Ovary (tissue), 9 donors: ENCODE data around the gene CEND1. TPM values are rescaled to one million over a fixed set of nuclear protein-coding genes. Genes with fewer than 3 reads are reported as not detected.

ENCODE experiments used
- DNase-seq, 5 donors: peaks; one replicate each; pipeline ENCODE4 v3.0.0-alpha.2; 2019 to 2020
- H3K27ac ChIP-seq, 2 donors: fragments of 200-600 bp; one replicate each; pipeline versions ENCODE4 v1.5.1 to v1.8.0; 2019 to 2022
- H3K27me3 ChIP-seq: fragments of 200-600 bp; one replicate; pipeline ENCODE4 v1.8.0; 2022
- H3K36me3 ChIP-seq: fragments of 200-600 bp; sonication (generic); one replicate; pipeline ENCODE4 v1.5.1; 2019
- H3K4me1 ChIP-seq: one replicate; pipeline ENCODE4 v1.8.1; 2013; ENCODE audit warnings: mild to moderate bottlenecking, moderate library complexity; ENCODE audit not compliant: insufficient read depth
- H3K4me3 ChIP-seq: fragments of 200-600 bp; sonication (generic); one replicate; pipeline ENCODE4 v1.5.1; 2017
- H3K9me3 ChIP-seq, 2 donors: fragments of 200-600 bp in 1 of 2; sonication (generic) in 1 of 2; one replicate each; pipeline versions ENCODE4 v1.5.1 to v1.8.1; 2013 to 2019; ENCODE audit warnings: mild to moderate bottlenecking in 1 of 2, moderate library complexity in 1 of 2
- CTCF ChIP-seq, 3 donors: fragments of 450-650 bp in 2 of 3; fragments of 200-600 bp in 1 of 3; IDR thresholded peaks; one replicate each; pipeline versions ENCODE4 v1.5.1 to v1.8.0; 2016 to 2022; ENCODE audit warnings: antibody characterized with exemption in 3 of 3, mild to moderate bottlenecking in 1 of 3
- EP300 ChIP-seq: sonication (generic); formaldehyde crosslinking; IDR thresholded peaks from one replicate; pipeline ENCODE4 v1.6.1; 2017; ENCODE audit warnings: antibody characterized with exemption
- POLR2A ChIP-seq: fragments of 450-650 bp; IDR thresholded peaks from one replicate; pipeline ENCODE4 v1.6.1; 2017; ENCODE audit warnings: antibody characterized with exemption, mild to moderate bottlenecking, moderate library complexity
- WGBS, 3 donors: extraction: QIAGEN DNeasy Blood & Tissue Kit in 1 of 3; methylation state at CpG; one replicate each; pipeline versions ENCODE4 v1.1.5 to v1.1.7; 2013 to 2017; 5-methylcytosine and 5-hydroxymethylcytosine counted together
- intact Hi-C, 4 donors: fragments of 100-400 bp; cut with DNase I; formaldehyde crosslinking; loops; one replicate each; pipeline versions ENCODE4 v1.11.0 to v1.15.1; 2022 to 2023
- polyA plus RNA-seq, 2 donors: library from polyadenylated mRNA; stranded (reverse); fragments of 200-250 nt in 1 of 2; fragments of 350-450 nt in 1 of 2; fragmentation: Illumina TruSeq in 1 of 2; extraction: RNeasy Lipid Tissue Mini Kit (QIAGEN cat#74804) in 1 of 2; gene quantifications; one replicate each; pipeline ENCODE4 v1.2.3, GENCODE V29; 2013 to 2014
- total RNA-seq, 7 donors: library from RNA; depleted of rRNA in 2 of 7; stranded (reverse); fragments of >200 nt in 2 of 7; fragmentation: NEBNext Ultra II Directional in 3 of 7; extraction: Animal tissue kit (Norgen Biotek cat#: 25700) in 3 of 7; gene quantifications; one replicate each; pipeline versions ENCODE4 v1.1.0 to v1.2.4, GENCODE V29; 2016 to 2023
- donor health status: DM: no; HTN: no; CAD: no; lungs with moderate emphysema.
- donor health status: DM: no; HTN: no; CAD: no.
- donor health status: Bipolar disorder and iron deficiency.
- donor health status: DM: yes; HTN: yes; CAD: no.
- donor health status: DM: no; HTN: no; CAD: no.
- donor health status: DM: yes; HTN: yes; CAD: no.

CEND1 gene
- total and polyA plus RNA-seq, 9 donors = 0.07 to 0.15 TPM; not detected in 7

DNA sequence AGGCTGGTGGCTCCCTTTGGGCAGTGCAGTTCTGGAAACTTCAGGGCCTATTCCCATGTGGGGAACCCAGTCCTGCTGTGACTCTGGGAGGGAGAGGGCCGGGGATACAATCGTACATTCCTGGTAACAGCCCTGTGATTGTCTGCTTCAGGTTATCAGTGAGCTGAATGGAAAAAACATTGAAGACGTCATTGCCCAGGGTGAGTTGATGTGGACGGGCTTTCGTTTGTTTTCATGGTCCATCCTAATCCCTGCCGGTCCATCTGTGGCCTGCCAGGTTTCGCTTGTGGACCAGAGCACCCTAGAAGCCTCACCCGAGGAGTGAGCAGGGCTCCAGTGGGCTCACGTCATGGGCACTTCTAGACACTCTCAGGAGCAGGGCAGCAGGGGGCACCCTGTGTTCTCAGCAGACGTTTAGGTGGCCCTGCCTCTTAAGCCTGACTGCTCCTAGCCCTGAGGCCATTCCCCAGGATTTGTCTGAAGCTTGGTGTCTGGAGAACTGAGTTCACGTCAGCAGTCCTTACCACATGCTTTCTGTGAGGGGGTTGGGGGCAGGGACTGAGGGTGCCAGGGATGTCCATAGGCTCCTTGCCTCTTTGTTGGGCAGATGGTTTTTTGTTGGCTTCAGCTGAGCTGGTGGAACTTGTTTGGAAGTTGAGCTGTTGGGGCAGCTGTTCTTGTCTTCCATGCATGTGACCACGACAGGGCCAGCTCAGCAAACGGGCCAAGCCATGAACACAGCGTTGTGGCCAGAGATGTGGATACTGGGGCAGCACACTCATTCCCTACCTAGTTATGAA is 21.8 kb upstream of the CEND1 start:
- no peak overlapping the region for H3K4me3 ChIP-seq
- 61 to 70% (median 65%) methylated on average over 14 of the region's 14 CpGs for WGBS, 3 donors
- H3K27ac ChIP-seq = no peak overlapping the region

GRCh38 chr11:810040-810567 is 20.2 kb upstream of the CEND1 start:
- 0% methylated on average over 45 to 55 of the region's 55 CpGs for WGBS, 3 donors
- no peaks in the 10 kb centered on the region for H3K36me3 ChIP-seq
- peaks cover 11% of the 10 kb centered on the region for H3K4me1 ChIP-seq

More for the DNA sequence above, 21.8 kb upstream of the CEND1 start:
- peaks cover 10% of the 10 kb centered on the region for H3K4me1 ChIP-seq
- DNase-seq = no peak
- intact Hi-C loops = no loop called here
- no peaks in the 10 kb centered on the region for H3K36me3 ChIP-seq
- H3K27me3 ChIP-seq = no peaks in the 10 kb centered on the region
- TF ChIP-seq CTCF (IDR thresholded peaks at IDR 0.05) = no peak
- TF ChIP-seq EP300 = no peak
- TF ChIP-seq POLR2A = no peak
- H3K9me3 ChIP-seq = no peaks in the 10 kb centered on the region

DNA sequence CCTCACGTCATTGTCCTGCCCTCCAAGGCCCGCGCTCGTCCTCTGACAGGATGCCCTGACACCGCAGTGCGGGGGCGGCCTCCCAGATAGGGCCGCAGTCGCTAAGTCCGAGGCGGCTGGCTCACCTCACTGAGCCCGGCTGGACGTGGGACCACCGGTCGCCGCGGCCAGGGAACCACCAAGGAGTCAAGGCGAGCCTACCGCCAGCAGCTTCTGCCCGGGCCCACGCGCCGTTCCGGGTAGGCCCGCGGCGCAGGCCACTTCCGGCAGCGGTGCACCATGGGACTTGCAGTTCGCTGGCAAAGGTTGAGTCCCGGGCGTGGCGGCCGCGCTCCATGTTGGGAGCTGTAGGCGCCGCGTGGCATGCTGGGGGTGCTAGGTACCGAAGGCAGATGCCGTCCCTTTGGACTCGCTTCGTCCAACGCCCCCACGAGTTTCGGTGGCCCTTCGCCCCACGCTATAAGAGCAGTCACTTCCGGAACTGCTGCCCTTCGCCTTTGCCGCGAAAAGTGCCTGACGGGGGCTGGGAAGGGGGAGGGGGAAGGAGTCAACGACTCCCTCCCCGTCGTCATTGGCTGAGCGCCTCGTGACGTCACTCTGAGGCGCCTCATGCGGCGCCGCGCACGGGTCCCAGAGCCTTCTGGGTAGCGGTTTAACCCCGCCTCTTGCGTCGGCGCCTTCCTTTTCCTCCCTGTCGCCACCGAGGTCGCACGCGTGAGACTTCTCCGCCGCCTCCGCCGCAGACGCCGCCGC is 19.6 kb upstream of the CEND1 start, which contains the start of gene RPLP2:
Gene RPLP2 (plus strand): TSS at position 681 of the 753 bp plus-strand sequence. CDS start 268 bp downstream, outside the sequence.
- intact Hi-C loops = loop anchor here in 1 of 4 donors (5.0 kb wide), 1 partner anchor 33 kb away; the partner anchor contains the start of genes POLR2L and TSPAN4
- WGBS, 3 donors = 0 to 1% (median 0%) methylated on average over 65 to 81 of the region's 81 CpGs
- peaks cover 12% of the 10 kb centered on the region for H3K4me1 ChIP-seq
- peak within 1 kb of the TSS; percentile 92 to 95 for H3K27ac ChIP-seq
- peak within 1 kb of the TSS; percentile 83 for H3K4me3 ChIP-seq
- H3K36me3 ChIP-seq = no peaks in the 10 kb centered on the region
- TF ChIP-seq EP300 (peak; percentile 34), POLR2A (peak; percentile 97), CTCF (IDR thresholded peaks at IDR 0.05) (peak in 2 of 3 donors; percentile 19 to 37)
- no peaks in the 10 kb centered on the region for H3K27me3 ChIP-seq
- peak; percentile 98 to 99 (median 99) for DNase-seq
- H3K9me3 ChIP-seq = no peaks in the 10 kb centered on the region

More at GRCh38 chr11:810040-810567, 20.2 kb upstream of the CEND1 start:
- peak overlapping the region; percentile 92 to 95 for H3K27ac ChIP-seq
- TF ChIP-seq POLR2A (no peak), CTCF (IDR thresholded peaks at IDR 0.05) (no peak), EP300 (no peak)
- no peak for DNase-seq
- intact Hi-C loops = no loop called here
- no peaks in the 10 kb centered on the region for H3K27me3 ChIP-seq
- H3K4me3 ChIP-seq = peak overlapping the region; percentile 83
- no peaks in the 10 kb centered on the region for H3K9me3 ChIP-seq
